H9 (cell line): Measurements from ENCODE around the gene FUCA1. TPM values are rescaled to one million over a fixed set of nuclear protein-coding genes. Genes with fewer than 3 reads are reported as not detected.
A peak's percentile ranks its signal among the peaks of the same experiment; 100 is the strongest.

Experiments used
- DNase-seq: peaks from one replicate; pipeline ENCODE4 v3.0.0-alpha.2; 2017
- H2AFZ ChIP-seq: one replicate; pipeline ENCODE4 v1.6.1; 2013; ENCODE audit warnings: mild to moderate bottlenecking, low read length, control low read depth, moderate library complexity
- H2AK5ac ChIP-seq: 2 replicates; pipeline ENCODE4 v1.6.1; 2013; ENCODE audit warnings: low read length, control low read depth, mixed read lengths; ENCODE audit not compliant: insufficient read length
- H2BK120ac ChIP-seq: one replicate; pipeline ENCODE4 v1.6.1; 2013; ENCODE audit warnings: low read depth, mild to moderate bottlenecking, low read length, control low read depth, inconsistent platforms; ENCODE audit not compliant: poor library complexity, severe bottlenecking
- H2BK12ac ChIP-seq: 2 replicates; pipeline ENCODE4 v1.6.1; 2013; ENCODE audit warnings: low read length, control low read depth, mixed read lengths, low read depth; ENCODE audit not compliant: insufficient read length
- H2BK15ac ChIP-seq: 2 replicates; pipeline ENCODE4 v1.6.1; 2013; ENCODE audit warnings: low read depth, low read length, control low read depth
- H2BK20ac ChIP-seq: one replicate; pipeline ENCODE4 v1.6.1; 2013; ENCODE audit warnings: low read depth, mild to moderate bottlenecking, low read length, control low read depth, inconsistent platforms; ENCODE audit not compliant: poor library complexity, severe bottlenecking
- H2BK5ac ChIP-seq: 2 replicates; pipeline ENCODE4 v1.6.1; 2013; ENCODE audit warnings: low read length, control low read depth, mixed read lengths; ENCODE audit not compliant: insufficient read length
- H3K14ac ChIP-seq: 2 replicates; pipeline ENCODE4 v1.6.1; 2013; ENCODE audit warnings: low read length, control low read depth; ENCODE audit not compliant: insufficient read depth
- H3K18ac ChIP-seq: 2 replicates; pipeline ENCODE4 v1.6.1; 2013; ENCODE audit warnings: low read depth, mild to moderate bottlenecking, mixed read lengths, low read length, control low read depth; ENCODE audit not compliant: insufficient read length
- H3K23ac ChIP-seq: 2 replicates; pipeline ENCODE4 v1.6.1; 2013; ENCODE audit warnings: low read length, control low read depth, mixed read lengths, low read depth; ENCODE audit not compliant: insufficient read length
- H3K23me2 ChIP-seq: 2 replicates; pipeline ENCODE4 v1.6.1; 2013; ENCODE audit warnings: low read depth, mild to moderate bottlenecking, mixed read lengths, low read length, control low read depth; ENCODE audit not compliant: insufficient read length, poor library complexity, severe bottlenecking
- H3K27ac ChIP-seq: 2 replicates; pipeline ENCODE4 v1.5.1; 2013; ENCODE audit warnings: low read length, control low read depth, mixed read lengths, low read depth; ENCODE audit not compliant: insufficient read length
- H3K27me3 ChIP-seq: 2 replicates; pipeline ENCODE4 v1.6.1; 2013; ENCODE audit warnings: low read length, control low read depth, inconsistent platforms; ENCODE audit not compliant: insufficient read depth
- H3K4ac ChIP-seq: 2 replicates; pipeline ENCODE4 v1.6.1; 2013; ENCODE audit warnings: low read depth, mild to moderate bottlenecking, control low read depth, inconsistent platforms, low read length, moderate library complexity
- H3K4me1 ChIP-seq: 2 replicates; pipeline ENCODE4 v1.6.1; 2013; ENCODE audit warnings: low read length, control low read depth, inconsistent platforms; ENCODE audit not compliant: insufficient read depth
- H3K4me2 ChIP-seq: 2 replicates; pipeline ENCODE4 v1.6.1; 2013; ENCODE audit warnings: low read length, control low read depth, mixed read lengths; ENCODE audit not compliant: insufficient read length, insufficient read depth
- H3K56ac ChIP-seq: 2 replicates; pipeline ENCODE4 v1.6.1; 2013; ENCODE audit warnings: low read depth, mild to moderate bottlenecking, mixed read lengths, low read length, control low read depth; ENCODE audit not compliant: insufficient read length
- H3K79me1 ChIP-seq: 2 replicates; pipeline ENCODE4 v1.6.1; 2013; ENCODE audit warnings: low read depth, mild to moderate bottlenecking, moderate library complexity, low read length, control low read depth, inconsistent platforms; ENCODE audit not compliant: insufficient read depth, poor library complexity, severe bottlenecking
- H3K79me2 ChIP-seq: 2 replicates; pipeline ENCODE4 v1.6.1; 2013; ENCODE audit warnings: low read length, control low read depth, inconsistent platforms; ENCODE audit not compliant: insufficient read depth
- H3K9ac ChIP-seq: 2 replicates; pipeline ENCODE4 v1.6.1; 2013; ENCODE audit warnings: low read length, control low read depth, mixed read lengths; ENCODE audit not compliant: insufficient read length; ENCODE audit errors: extremely low read depth
- H3K9me3 ChIP-seq: one replicate; pipeline ENCODE4 v1.6.1; 2013; ENCODE audit warnings: low read depth, low read length, inconsistent platforms; ENCODE audit not compliant: control insufficient read depth
- H3T11ph ChIP-seq: one replicate; pipeline ENCODE4 v1.6.1; 2013; ENCODE audit warnings: mild to moderate bottlenecking, low read length, control low read depth, inconsistent platforms
- H4K20me1 ChIP-seq: one replicate; pipeline ENCODE4 v1.6.1; 2013; ENCODE audit not compliant: control insufficient read depth, insufficient read length, insufficient read depth
- H4K5ac ChIP-seq: 2 replicates; pipeline ENCODE4 v1.6.1; 2013; ENCODE audit warnings: low read depth, mild to moderate bottlenecking, mixed read lengths, low read length, control low read depth; ENCODE audit not compliant: insufficient read length
- H4K8ac ChIP-seq: replicated peaks from 2 replicates; pipeline ENCODE4 v1.6.1; 2013; ENCODE audit warnings: low read length, control low read depth, mixed read lengths, low read depth; ENCODE audit not compliant: insufficient read length
- H4K91ac ChIP-seq: 2 replicates; pipeline ENCODE4 v1.6.1; 2013; ENCODE audit warnings: low read depth, mild to moderate bottlenecking, moderate library complexity, mixed read lengths, low read length, control low read depth; ENCODE audit not compliant: insufficient read length
- H3K27ac Mint-ChIP-seq, 3 experiments: 2 replicates in 2 of 3; 3 replicates in 1 of 3; pipeline ENCODE4 v1.8.0; 2020 to 2021; ENCODE audit warnings: mixed read lengths in 3 of 3, mild to moderate bottlenecking in 1 of 3, moderate library complexity in 1 of 3
- H3K27me3 Mint-ChIP-seq: 2 replicates; pipeline ENCODE4 v1.8.0; 2021; ENCODE audit warnings: low read depth, mild to moderate bottlenecking, moderate library complexity, mixed read lengths
- H3K36me3 Mint-ChIP-seq, 3 experiments: 2 replicates in 2 of 3; 3 replicates in 1 of 3; pipeline ENCODE4 v1.8.0; 2020 to 2021; ENCODE audit warnings: low read depth in 3 of 3, mixed read lengths in 3 of 3; ENCODE audit not compliant: insufficient read depth in 1 of 3
- H3K4me1 Mint-ChIP-seq, 2 experiments: 2 replicates each; pipeline ENCODE4 v1.8.0; 2020; ENCODE audit warnings: mixed read lengths in 2 of 2
- H3K4me3 Mint-ChIP-seq, 2 experiments: 2 replicates in 1 of 2; 3 replicates in 1 of 2; pipeline ENCODE4 v1.8.0; 2020 to 2021; ENCODE audit warnings: mild to moderate bottlenecking in 2 of 2, mixed read lengths in 2 of 2, moderate library complexity in 1 of 2
- H3K9me3 Mint-ChIP-seq, 2 experiments: 2 replicates in 1 of 2; 3 replicates in 1 of 2; pipeline ENCODE4 v1.8.0; 2020; ENCODE audit warnings: mild to moderate bottlenecking in 2 of 2, mixed read lengths in 2 of 2, moderate library complexity in 1 of 2
- WGBS: extraction: QIAGEN DNeasy Blood & Tissue Kit; methylation state at CpG from one replicate; pipeline ENCODE4 v1.1.7; 2013; ENCODE audit warnings: missing lambda C conversion rate, low lambda C conversion rate, mixed read lengths; ENCODE audit not compliant: insufficient read length; ENCODE audit errors: extremely low coverage; 5-methylcytosine and 5-hydroxymethylcytosine counted together
- total RNA-seq: library from RNA; stranded (reverse); gene quantifications from 2 replicates; pipeline ENCODE4 v1.2.1, GENCODE V29; 2021
- TF ChIP-seq, protein P1 (sequence below): fragments of 200-600 bp; sonication (generic); conservative IDR thresholded peaks from 3 replicates; pipeline ENCODE4 v1.8.0; 2021; ENCODE audit warnings: antibody characterized with exemption, mild to moderate bottlenecking

FUCA1 gene
- total RNA-seq, 1 experiment from 2014 or later: 9.1 TPM

DNA sequence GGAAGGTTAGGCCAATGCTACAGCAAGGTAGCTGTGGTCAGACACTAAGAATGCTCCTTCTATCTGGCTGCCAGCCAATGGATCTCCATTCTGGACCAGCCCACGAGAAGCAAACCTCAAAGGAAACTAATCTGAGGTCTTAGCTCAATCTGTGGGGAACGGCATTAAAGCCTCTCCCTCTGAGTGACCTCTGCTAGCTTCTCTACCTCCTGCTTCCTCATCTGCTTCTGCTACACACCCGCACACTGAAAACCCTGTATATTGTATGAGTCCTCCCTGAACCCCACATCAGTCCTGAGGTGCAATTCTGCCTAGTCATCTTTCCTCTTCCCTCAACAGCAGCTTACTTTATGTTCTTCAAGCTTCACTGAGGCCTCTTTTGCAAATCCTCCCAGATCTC, 60.6 kb downstream of the FUCA1 start:
- WGBS: no CpG with 5 or more reads among the region's 3 CpGs
- Histone ChIP-seq H2BK12ac (no peak overlapping the region), H2AK5ac (no peak overlapping the region), H2BK15ac (no peak overlapping the region), H2BK120ac (no peak overlapping the region), H3K4ac (no peak overlapping the region), H3T11ph (no peak overlapping the region), H4K8ac (no peak overlapping the region), H3K79me2 (no peaks in the 10 kb centered on the region), H3K4me2 (no peak overlapping the region), H3K56ac (no peak overlapping the region), H2BK5ac (no peak overlapping the region), H3K9ac (no peak overlapping the region), H3K27me3 (no peaks in the 10 kb centered on the region), H2BK20ac (no peak overlapping the region), H3K9me3 (no peaks in the 10 kb centered on the region), H4K5ac (no peak overlapping the region), H3K27ac (no peak overlapping the region), H4K91ac (no peak overlapping the region), H3K23ac (no peak overlapping the region), H4K20me1 (no peaks in the 10 kb centered on the region), H3K4me1 (no peaks in the 10 kb centered on the region), H3K14ac (no peak overlapping the region), H3K79me1 (no peaks in the 10 kb centered on the region), H3K18ac (no peak overlapping the region), H3K23me2 (no peaks in the 10 kb centered on the region), H2AFZ (no peak overlapping the region)
- H3K4me3 Mint-ChIP-seq: no peak overlapping the region
- peaks cover 0 to 10% (median 6%) of the 10 kb centered on the region in 3 experiments; a peak in 4 of 7 replicates for H3K36me3 Mint-ChIP-seq
- H3K27ac Mint-ChIP-seq: peak overlapping the region in 1 of 3 experiments; percentile 81; a peak in 1 of 7 replicates
- DNase-seq: no peak
- no peaks in the 10 kb centered on the region for H3K9me3 Mint-ChIP-seq
- TF ChIP-seq, protein P1, sequence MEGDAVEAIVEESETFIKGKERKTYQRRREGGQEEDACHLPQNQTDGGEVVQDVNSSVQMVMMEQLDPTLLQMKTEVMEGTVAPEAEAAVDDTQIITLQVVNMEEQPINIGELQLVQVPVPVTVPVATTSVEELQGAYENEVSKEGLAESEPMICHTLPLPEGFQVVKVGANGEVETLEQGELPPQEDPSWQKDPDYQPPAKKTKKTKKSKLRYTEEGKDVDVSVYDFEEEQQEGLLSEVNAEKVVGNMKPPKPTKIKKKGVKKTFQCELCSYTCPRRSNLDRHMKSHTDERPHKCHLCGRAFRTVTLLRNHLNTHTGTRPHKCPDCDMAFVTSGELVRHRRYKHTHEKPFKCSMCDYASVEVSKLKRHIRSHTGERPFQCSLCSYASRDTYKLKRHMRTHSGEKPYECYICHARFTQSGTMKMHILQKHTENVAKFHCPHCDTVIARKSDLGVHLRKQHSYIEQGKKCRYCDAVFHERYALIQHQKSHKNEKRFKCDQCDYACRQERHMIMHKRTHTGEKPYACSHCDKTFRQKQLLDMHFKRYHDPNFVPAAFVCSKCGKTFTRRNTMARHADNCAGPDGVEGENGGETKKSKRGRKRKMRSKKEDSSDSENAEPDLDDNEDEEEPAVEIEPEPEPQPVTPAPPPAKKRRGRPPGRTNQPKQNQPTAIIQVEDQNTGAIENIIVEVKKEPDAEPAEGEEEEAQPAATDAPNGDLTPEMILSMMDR: no peak
- peaks cover 3% of the 10 kb centered on the region for H3K27me3 Mint-ChIP-seq
- H3K4me1 Mint-ChIP-seq: peaks cover 9 to 10% of the 10 kb centered on the region in 2 experiments
